GM12875 (cell line): ENCODE results near the gene ADAMTS6.

ENCODE experiments used
- H3K4me3 ChIP-seq: one replicate; pipeline ENCODE4 v1.5.1; 2011; ENCODE audit warnings: low read depth, low read length, control low read depth
- TF ChIP-seq, protein P1 (sequence below): IDR thresholded peaks from 2 replicates; pipeline ENCODE4 v1.5.1; 2011; ENCODE audit warnings: low read depth, mild to moderate bottlenecking, control low read depth, inconsistent platforms, low read length, moderate library complexity, borderline replicate concordance; ENCODE audit not compliant: insufficient read depth

ADAMTS6 gene

DNA sequence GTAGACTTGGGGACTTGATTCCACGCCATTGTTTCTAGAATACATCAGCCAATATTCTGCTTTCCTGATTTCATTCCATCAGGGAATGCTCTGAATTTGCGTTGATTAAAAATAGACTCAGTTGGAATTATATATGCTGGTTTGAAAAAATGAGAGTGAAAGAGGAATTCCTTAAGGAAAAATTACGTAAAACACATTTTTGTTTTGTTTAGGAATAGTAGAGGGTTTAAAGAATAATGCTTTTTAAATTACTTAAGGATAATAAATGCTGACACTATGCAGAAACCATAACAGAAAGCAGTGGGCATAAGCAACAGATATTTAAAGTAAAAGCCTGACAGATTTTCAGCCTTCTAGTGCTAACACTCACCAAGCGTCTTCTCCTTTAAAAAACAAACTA is 235.0 kb downstream of the ADAMTS6 start:
- H3K4me3 ChIP-seq, result no peak overlapping the region
- TF ChIP-seq, protein P1, sequence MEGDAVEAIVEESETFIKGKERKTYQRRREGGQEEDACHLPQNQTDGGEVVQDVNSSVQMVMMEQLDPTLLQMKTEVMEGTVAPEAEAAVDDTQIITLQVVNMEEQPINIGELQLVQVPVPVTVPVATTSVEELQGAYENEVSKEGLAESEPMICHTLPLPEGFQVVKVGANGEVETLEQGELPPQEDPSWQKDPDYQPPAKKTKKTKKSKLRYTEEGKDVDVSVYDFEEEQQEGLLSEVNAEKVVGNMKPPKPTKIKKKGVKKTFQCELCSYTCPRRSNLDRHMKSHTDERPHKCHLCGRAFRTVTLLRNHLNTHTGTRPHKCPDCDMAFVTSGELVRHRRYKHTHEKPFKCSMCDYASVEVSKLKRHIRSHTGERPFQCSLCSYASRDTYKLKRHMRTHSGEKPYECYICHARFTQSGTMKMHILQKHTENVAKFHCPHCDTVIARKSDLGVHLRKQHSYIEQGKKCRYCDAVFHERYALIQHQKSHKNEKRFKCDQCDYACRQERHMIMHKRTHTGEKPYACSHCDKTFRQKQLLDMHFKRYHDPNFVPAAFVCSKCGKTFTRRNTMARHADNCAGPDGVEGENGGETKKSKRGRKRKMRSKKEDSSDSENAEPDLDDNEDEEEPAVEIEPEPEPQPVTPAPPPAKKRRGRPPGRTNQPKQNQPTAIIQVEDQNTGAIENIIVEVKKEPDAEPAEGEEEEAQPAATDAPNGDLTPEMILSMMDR, result no peak

DNA sequence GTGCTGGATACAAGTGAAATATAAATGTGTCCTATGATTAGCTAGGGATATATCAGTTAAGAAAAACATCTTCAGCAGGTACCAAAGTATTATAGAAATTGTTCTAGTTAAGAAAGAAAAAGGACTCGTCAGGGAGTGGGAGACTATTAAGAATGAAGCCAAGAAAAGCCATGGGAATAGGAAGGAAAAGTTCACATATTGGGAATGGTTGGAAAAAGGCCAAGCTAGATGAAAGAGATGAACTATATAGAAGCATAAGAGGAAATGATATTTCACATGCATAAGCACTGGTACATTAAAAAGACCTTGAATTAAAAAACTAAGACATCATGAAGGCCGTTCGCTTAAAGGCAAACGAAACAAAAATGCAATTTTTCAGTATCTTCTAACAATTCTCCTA is 237.7 kb downstream of the ADAMTS6 start:
- TF ChIP-seq, protein P1, result no peak
- H3K4me3 ChIP-seq, result no peak overlapping the region

DNA sequence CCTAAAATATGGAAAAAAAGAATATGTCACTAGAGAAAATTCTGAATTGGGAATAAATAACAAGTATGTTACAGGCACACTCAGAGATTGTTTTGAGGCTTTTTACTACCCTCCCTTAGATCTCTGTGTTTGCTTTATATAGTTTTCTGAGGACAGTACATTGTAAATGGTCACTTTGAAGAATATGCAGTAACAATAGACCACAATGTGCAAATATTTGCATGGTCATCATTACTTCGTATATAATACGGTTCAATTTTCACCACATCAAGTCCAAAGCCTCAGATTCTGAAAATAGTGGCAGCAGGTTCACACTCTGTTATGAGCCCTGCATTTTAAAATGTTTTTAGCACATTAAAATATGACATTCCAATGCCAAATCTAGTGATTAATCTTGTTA is 238.6 kb downstream of the ADAMTS6 start:
- H3K4me3 ChIP-seq, result no peak overlapping the region
- TF ChIP-seq, protein P1, result no peak

DNA sequence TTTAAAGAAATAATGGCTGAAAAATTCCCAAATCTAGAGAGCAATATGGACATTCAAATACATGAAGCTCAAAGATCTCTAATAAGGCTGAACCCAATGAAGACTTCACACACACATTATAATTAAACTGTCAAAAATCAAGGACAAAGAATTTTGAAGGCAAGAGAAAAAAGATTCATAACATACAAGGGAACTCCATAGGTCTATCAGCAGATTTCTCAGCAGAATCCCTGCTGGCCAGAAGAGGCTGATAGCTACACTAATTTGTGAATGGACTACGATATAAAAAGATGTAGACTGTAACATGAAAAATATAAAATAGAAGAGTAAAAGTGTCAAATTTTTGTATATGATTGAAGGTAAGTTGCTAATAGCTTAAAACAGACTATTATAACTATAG is 251.9 kb downstream of the ADAMTS6 start:
- H3K4me3 ChIP-seq, result no peak overlapping the region
- TF ChIP-seq, protein P1, result no peak

DNA sequence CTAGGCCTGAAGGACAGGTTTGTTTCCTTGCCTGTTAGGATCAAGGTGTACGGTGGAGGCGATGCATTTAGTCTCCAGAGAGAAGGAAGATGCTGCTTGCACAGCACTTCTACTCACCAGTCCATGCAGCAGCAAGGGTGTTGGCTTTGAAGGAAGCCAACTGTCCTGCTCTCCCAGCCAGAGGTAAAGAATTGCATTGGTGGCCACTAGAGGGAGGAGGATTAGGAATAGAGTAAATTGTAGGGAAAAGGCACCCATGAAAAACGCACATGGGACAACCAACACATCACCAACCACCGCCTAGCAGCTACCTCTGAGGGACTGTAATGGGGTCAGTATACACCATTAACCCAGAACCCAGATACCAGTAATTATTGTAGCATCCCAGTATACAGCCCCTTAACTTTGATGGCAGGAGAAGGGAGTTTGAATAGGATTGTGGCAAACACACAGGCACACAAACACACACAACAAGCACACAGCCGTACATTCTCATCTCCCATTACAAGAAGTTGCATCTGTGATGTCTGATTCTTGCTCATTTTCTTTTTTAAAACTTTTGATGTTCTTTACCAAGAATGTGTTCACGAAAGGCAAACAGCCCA is 267.7 kb downstream of the ADAMTS6 start:
- TF ChIP-seq, protein P1, result peak; percentile 34; the same call in 1 of the 2 replicates
- H3K4me3 ChIP-seq, result no peak overlapping the region

DNA sequence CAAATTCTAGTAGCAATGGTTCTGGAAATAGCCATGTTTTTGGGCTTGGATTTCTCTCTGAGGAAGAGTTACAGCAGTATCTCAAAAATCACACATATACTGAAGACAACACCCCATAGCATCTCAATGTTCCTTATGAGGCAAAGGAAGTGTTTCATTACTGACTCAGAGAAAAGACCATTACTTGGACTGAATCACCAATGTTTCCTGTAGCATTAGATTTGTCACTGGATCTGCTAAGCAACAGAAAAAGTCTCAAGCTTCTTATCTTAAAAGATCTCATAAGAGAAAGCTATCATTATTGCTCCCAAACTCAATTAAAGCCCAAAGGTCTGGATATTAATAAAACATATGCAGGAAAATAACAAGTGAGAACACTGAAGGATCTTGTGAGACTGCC is 272.4 kb downstream of the ADAMTS6 start:
- no peak overlapping the region for H3K4me3 ChIP-seq
- TF ChIP-seq, protein P1, result no peak

DNA sequence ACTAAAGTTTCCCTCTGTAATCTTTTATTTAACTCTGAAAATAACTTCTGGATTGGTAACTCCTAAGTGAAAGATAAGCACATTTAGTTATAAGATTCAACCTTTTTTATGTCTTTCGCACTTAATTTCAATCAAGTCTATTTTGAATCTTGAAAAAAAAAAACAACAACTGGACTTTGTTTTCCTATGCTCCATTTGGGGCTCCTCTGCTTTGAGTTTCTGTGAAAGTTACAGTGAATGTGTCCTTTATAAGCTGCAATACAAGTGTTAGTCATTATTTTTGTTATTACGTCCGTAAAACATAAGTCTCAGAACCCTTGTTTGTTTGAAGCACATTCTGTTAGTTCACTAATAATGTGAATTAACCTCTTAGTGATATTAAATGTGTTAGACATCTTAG is 276.8 kb downstream of the ADAMTS6 start:
- no peak overlapping the region for H3K4me3 ChIP-seq
- TF ChIP-seq, protein P1, result no peak
